T-helper 1 cell treated with Interleukin-12 subunit alpha and Interleukin-12 subunit beta and Interleukin-4 antibody, amounts not matched to agents 30 μg/mL and 1 μg/mL, for 36 hours (primary cell): ENCODE data around the gene ARSI.

ENCODE experiments used
- H3K27ac Mint-ChIP-seq: one replicate; pipeline ENCODE4 v1.8.0; 2021; ENCODE audit warnings: mild to moderate bottlenecking, mixed read lengths
- H3K27me3 Mint-ChIP-seq: one replicate; pipeline ENCODE4 v1.8.0; 2021; ENCODE audit warnings: low read depth, mixed read lengths
- H3K36me3 Mint-ChIP-seq: one replicate; pipeline ENCODE4 v1.8.0; 2021; ENCODE audit warnings: low read depth, mixed read lengths
- H3K4me1 Mint-ChIP-seq: one replicate; pipeline ENCODE4 v1.8.0; 2021; ENCODE audit warnings: low read depth, mixed read lengths
- H3K4me3 Mint-ChIP-seq: one replicate; pipeline ENCODE4 v1.8.0; 2021; ENCODE audit warnings: mild to moderate bottlenecking, moderate library complexity, mixed read lengths
- H3K9me3 Mint-ChIP-seq: one replicate; pipeline ENCODE4 v1.8.0; 2021; ENCODE audit warnings: mixed read lengths

Gene ARSI

DNA sequence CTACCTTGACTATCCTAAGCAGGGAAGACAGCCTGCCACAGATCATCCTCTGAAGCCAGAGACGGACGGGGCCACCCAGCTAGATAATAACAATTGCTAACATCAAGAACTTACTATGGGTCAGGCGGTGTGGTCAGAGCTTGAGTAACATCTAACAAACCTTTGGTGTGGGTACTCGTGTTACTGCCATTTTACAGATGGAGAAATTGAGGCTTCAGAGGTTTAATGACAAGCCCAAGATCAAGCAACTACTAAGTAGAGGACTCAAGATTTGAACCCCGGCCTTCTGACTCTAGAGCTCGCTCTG, 16.7 kb upstream of the ARSI start:
- Mint-ChIP-seq H3K9me3 (no peaks in the 10 kb centered on the region), H3K27ac (no peak overlapping the region), H3K4me1 (no peaks in the 10 kb centered on the region), H3K36me3 (no peaks in the 10 kb centered on the region), H3K27me3 (peaks cover 13% of the 10 kb centered on the region), H3K4me3 (no peak overlapping the region)

DNA sequence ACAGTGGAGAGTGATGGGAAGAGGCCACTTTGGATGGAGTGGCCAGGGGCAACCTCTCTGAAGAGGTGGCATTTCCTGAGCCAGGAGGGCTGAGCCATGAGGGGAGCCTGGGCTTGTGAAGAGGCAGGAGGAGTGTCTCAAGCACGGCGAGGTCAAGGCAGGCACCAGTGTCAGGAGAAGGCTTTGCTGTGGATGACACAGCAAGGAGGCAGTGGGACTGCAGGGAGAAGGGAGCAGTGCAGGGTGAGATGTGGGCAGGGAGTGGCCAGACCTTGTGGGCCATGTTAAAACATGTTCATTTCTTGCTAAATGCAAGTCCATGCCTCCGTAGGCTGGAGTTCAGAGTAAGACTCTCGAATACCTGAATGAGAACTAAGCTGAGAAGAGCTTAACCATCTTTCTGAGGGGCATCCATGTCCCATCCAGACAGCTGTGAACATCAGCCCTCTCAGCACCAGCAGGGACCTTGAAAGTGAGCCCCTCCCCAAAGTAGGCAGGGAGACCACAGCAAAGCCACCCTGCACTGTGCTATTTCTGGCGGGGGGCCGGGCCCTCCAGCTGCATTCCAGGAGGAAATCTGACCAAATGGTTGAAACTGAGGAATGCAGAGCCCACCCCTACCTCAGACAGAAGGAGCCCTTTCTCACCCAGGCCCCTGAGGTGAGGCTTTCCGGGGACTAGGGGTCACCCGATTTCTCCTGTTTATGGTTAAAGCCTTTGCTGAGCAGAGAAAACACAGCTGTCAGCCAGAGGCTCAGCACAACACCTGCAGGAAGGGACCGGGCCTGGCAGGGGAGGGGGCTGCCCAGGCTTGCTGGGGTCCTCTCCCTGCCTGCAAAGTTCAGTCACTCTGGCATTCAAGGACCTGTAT, 16.1 kb upstream of the ARSI start:
- Mint-ChIP-seq H3K27me3 (peaks cover 13% of the 10 kb centered on the region), H3K36me3 (no peaks in the 10 kb centered on the region), H3K27ac (no peak overlapping the region), H3K4me3 (no peak overlapping the region), H3K4me1 (no peaks in the 10 kb centered on the region), H3K9me3 (no peaks in the 10 kb centered on the region)

DNA sequence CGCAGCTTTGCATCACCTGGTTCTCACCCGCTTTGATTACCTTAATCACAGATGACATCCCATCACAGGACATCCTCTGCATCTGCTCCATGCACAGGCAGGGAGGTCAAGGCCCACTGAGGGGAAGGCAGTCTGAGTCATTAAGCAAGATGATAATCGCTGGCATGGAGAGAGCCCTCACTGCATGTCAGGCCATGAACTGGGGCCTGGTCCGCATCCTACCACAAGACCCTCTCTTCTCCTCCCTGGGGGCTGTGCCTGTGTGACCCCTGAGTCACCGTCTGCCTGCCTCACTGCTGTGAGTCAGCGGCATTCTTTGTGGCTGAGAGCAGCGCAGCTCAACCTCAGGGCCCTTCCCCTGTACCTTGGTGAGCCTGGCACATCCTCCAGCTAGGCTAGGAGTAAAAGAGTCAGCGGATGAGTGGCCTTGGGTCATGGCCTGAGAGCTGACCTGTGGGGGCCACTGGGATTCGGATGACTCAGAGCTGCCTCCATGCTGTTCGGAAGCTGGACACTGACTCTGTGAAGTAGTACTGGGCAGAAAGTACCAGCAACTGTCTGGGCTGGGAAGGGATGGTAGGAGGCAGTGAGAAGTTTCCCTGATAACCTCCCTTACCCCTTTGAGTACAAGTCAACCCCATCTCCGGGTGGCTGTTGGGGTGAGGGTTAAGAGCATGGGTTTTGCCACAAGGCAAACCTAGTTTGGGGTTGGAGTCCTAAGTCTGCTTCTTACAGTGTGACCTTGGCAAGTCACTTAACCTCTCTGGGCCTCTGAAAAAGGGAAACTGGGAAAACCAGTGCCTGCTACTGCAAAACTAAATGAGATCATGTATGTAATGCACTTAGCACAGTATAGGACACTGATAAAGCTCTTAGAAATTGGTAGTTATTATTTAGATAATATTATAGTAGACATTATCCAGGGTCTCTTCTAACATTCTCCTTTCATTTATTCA, 14.6 kb upstream of the ARSI start:
- Mint-ChIP-seq H3K4me1 (peaks cover 2% of the 10 kb centered on the region), H3K9me3 (no peaks in the 10 kb centered on the region), H3K4me3 (no peak overlapping the region), H3K27ac (no peak overlapping the region), H3K27me3 (peaks cover 17% of the 10 kb centered on the region), H3K36me3 (no peaks in the 10 kb centered on the region)

DNA sequence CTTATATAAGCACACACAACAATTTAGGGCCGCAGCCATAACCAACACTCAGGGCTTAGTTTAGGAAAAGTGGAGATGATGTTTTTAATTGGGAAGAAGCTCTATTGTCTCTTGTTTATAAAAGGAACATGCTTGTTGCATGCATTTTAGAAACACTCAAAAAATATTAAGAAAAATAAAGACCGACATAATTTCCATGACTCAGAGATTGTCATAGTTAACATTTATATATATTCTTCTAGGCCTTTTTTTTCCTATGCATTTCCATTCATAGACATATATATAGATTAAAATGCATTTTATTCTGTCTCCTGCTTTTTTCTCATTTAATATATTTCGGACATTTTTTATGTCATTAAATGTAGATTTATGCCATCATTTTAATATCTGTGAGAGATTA, 13.6 kb upstream of the ARSI start:
- Mint-ChIP-seq H3K27me3 (peaks cover 17% of the 10 kb centered on the region), H3K4me1 (peaks cover 2% of the 10 kb centered on the region), H3K27ac (no peak overlapping the region), H3K4me3 (no peak overlapping the region), H3K9me3 (no peaks in the 10 kb centered on the region), H3K36me3 (no peaks in the 10 kb centered on the region)

DNA sequence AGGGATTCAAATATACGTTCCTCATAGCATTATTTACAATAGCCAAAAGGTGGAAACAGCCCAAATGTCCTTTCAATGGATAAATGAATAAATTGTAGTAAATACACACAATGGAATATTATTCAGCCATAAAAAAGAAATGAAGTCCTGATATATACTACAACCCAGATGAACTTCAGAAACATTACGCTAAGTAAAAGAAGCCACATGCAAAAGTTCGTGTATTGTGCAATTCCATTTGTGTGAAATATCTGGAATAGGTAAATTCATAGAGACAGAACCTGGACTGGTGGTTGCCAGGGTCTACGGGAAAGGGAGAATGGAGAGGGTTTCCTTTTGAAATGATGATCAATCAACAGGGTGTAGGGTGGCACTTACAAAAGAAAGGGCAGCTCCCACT, 12.5 kb upstream of the ARSI start:
- Mint-ChIP-seq H3K4me3 (no peak overlapping the region), H3K9me3 (no peaks in the 10 kb centered on the region), H3K27ac (no peak overlapping the region), H3K36me3 (no peaks in the 10 kb centered on the region), H3K27me3 (peaks cover 15% of the 10 kb centered on the region), H3K4me1 (peaks cover 2% of the 10 kb centered on the region)

DNA sequence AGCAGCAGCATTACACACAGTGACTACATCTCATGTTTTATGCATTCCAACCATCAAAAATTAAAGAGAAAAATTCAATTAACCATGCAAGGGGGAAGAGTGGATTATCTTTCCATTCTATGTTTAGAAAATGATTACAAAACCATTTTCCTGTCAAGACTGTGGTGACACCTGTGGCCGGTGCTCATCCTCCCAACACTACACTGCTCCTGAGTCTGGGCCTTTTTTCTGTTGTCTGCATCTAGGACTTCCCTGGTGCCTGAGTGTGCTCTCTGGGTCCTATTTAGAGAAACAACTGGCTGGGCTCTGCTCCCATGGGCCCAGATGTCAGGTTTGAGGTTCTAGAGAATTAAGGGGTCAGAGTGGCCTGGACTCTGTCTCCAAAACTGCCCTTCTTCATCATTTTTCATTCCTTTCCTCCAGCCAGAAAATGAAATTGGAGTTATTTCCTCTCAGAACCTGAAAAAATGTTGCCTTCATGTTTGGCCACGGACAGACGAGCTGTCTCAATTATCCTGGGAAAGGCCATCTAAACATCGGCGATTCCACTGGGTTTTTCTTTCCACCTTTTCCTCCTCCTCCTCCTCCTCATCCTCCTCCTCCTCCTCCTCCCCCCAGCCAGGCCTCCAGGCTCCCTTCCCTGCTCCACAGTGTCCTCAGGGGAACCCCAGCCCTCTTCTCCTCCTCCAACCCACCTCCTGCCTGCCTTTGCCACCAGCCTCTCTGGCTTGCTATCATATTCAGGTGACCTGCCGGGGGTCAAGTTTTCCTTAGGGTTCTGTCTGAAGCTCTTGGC, 11.4 kb upstream of the ARSI start:
- H3K36me3 Mint-ChIP-seq, result no peaks in the 10 kb centered on the region
- peaks cover 22% of the 10 kb centered on the region for H3K27me3 Mint-ChIP-seq
- peaks cover 2% of the 10 kb centered on the region for H3K4me1 Mint-ChIP-seq
- no peaks in the 10 kb centered on the region for H3K9me3 Mint-ChIP-seq
- H3K27ac Mint-ChIP-seq, result no peak overlapping the region
- H3K4me3 Mint-ChIP-seq, result no peak overlapping the region

DNA sequence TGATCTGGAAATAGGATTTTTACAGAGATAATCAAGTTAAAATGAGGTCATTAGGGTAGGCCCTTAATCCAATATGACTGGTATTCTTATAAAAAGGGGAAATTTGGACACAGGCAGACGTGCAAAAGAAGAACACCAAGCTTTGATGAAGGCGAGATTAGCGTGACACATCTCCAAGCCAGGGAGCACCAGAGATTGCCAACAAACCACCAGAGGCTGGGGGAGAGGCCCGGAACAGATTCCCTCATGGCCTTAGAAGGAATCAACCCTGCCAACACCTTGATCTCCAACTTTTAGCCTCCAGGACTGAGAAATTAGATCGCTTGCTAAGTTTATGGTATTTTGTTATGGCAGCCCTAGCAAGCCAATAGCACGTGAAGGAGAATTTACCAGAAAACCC, 10.8 kb upstream of the ARSI start:
- no peak overlapping the region for H3K27ac Mint-ChIP-seq
- H3K9me3 Mint-ChIP-seq, result no peaks in the 10 kb centered on the region
- peaks cover 22% of the 10 kb centered on the region for H3K27me3 Mint-ChIP-seq
- H3K4me3 Mint-ChIP-seq, result no peak overlapping the region
- no peaks in the 10 kb centered on the region for H3K36me3 Mint-ChIP-seq
- peaks cover 2% of the 10 kb centered on the region for H3K4me1 Mint-ChIP-seq

DNA sequence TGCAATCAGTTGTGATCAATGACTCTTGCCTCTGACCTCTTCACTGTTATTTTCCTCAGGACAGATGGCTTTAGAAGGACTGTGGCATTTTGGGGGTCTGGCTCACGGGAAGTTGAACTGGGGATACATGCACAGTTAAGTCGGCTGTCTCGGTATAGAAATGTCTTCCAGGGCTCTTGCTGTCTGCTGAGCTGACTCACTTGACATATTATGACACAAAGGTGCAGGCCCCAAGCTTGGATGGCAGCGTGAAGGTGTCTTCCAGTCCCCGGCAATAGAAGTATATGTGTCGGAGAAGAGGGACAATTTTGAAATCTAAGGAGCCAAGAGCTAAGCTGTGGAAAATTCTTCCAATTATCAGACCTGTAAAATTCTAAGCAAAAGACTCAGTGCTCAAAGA, 9.8 kb upstream of the ARSI start:
- Mint-ChIP-seq H3K27ac (peak overlapping the region; percentile 5), H3K4me3 (no peak overlapping the region), H3K36me3 (no peaks in the 10 kb centered on the region), H3K9me3 (no peaks in the 10 kb centered on the region), H3K4me1 (peaks cover 2% of the 10 kb centered on the region), H3K27me3 (peaks cover 23% of the 10 kb centered on the region)

DNA sequence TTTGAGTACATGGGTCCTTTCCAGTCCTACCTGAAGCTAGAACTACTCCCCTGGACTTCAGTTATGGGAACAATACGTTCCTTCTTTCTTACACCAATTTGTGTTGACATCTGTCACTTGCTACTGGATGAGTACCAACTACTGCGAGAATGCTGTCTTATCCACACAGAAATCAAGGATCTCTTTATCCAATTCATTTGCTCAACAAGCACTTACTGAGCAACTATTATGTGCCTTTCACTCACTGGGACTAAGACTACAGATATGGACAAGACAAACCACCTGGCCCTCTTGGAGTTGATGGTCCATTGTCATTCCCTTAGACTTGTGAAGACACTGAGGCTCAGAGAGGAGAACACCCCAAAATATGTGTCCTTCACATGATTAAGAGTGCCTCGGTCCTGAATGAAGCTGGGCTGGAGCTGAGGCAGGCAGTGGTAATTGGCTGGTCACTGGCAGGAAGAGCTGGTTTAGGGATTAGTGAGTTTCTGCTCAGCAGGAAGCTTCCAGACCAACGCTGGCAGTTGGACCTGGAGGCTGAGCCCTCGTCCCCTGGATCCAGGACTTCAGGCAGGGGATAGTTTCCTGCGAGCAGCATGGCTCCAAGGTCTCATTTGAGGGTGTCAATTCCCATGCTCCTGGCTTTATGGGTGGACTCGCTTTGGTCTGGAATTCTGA, 8.4 kb upstream of the ARSI start:
- Mint-ChIP-seq H3K4me3 (no peak overlapping the region), H3K27ac (no peak overlapping the region), H3K9me3 (no peaks in the 10 kb centered on the region), H3K36me3 (no peaks in the 10 kb centered on the region), H3K4me1 (peaks cover 2% of the 10 kb centered on the region), H3K27me3 (peaks cover 23% of the 10 kb centered on the region)

DNA sequence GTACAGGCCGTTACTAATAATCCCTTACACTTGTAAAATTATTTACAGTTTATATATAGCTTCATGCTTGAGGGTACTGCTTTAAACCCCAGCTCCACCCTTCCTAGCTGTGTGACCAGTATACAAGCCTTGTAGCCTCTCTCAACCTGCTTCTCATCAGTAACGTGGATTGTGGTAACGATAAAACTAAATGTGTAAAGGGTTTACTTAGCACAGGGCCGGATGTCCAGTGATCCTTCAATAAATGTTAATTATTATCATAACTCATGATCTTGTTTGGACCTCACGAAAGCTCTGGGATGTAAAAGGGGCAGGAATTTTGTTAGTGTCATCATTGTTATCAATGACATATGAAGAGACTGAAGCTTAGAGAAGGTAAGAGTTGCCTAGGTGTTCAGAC, 7.5 kb upstream of the ARSI start:
- Mint-ChIP-seq H3K4me3 (no peak overlapping the region), H3K27me3 (peaks cover 27% of the 10 kb centered on the region), H3K9me3 (no peaks in the 10 kb centered on the region), H3K4me1 (peaks cover 5% of the 10 kb centered on the region), H3K36me3 (no peaks in the 10 kb centered on the region), H3K27ac (no peak overlapping the region)

DNA sequence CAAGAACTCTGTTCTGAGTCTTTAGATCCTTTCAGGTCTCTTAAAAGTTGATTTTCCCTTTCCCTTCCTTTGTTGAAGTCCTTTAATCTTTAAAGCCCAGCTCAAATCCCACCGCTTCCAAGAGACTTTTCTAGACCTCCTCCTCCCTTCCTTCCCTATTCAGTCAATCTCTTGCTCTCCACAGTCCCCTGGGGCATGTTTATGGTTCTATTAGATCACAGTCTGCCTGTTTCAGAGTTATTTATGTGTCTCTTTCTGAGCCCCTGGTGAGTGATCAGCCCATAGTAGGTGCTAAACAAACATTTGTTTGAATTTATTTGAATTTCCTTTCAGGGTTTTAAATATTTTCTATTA, 7.2 kb upstream of the ARSI start:
- H3K4me3 Mint-ChIP-seq, result no peak overlapping the region
- no peaks in the 10 kb centered on the region for H3K36me3 Mint-ChIP-seq
- no peaks in the 10 kb centered on the region for H3K9me3 Mint-ChIP-seq
- H3K27ac Mint-ChIP-seq, result no peak overlapping the region
- peaks cover 28% of the 10 kb centered on the region for H3K27me3 Mint-ChIP-seq
- H3K4me1 Mint-ChIP-seq, result peaks cover 5% of the 10 kb centered on the region

DNA sequence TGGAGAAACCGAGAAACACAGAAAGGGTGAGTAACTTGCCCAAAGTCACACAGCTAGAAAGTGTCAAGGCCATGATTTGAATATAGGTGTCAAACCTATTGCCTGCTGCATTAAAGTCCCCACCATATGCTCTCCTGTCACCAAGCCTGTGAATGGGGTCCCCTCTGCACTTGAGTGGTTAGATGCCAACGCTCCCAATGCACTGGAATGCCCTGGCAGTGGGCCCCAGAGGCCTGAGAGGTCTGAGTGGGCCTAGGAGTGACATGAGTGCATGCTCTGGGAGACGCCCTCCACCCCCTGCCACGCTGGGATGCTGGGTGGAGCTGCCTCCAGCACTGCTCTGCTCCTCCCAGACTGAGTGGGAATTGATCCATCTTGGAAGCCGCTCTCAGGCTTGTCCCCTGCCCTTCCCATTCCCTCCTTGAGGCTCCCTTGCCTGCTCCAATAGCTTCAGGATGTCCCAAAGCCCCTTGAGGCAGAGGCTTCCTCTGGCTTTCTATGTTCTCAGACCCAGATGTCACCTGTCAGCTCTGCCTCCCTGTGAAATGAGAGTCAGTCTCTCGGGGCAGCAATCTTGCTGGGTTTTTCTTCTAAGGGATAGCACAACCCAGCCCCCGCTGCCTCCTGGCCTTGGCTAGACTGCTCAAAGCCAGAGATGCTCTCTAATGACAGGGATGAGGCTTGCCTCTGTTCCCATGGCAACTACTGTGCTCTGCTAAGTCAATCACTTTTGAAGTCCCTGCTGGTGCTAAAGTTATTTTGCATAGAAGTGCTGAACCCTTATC, 6.6 kb upstream of the ARSI start:
- H3K36me3 Mint-ChIP-seq, result no peaks in the 10 kb centered on the region
- H3K4me1 Mint-ChIP-seq, result peaks cover 5% of the 10 kb centered on the region
- H3K4me3 Mint-ChIP-seq, result no peak overlapping the region
- no peaks in the 10 kb centered on the region for H3K9me3 Mint-ChIP-seq
- H3K27me3 Mint-ChIP-seq, result peaks cover 31% of the 10 kb centered on the region
- H3K27ac Mint-ChIP-seq, result no peak overlapping the region

DNA sequence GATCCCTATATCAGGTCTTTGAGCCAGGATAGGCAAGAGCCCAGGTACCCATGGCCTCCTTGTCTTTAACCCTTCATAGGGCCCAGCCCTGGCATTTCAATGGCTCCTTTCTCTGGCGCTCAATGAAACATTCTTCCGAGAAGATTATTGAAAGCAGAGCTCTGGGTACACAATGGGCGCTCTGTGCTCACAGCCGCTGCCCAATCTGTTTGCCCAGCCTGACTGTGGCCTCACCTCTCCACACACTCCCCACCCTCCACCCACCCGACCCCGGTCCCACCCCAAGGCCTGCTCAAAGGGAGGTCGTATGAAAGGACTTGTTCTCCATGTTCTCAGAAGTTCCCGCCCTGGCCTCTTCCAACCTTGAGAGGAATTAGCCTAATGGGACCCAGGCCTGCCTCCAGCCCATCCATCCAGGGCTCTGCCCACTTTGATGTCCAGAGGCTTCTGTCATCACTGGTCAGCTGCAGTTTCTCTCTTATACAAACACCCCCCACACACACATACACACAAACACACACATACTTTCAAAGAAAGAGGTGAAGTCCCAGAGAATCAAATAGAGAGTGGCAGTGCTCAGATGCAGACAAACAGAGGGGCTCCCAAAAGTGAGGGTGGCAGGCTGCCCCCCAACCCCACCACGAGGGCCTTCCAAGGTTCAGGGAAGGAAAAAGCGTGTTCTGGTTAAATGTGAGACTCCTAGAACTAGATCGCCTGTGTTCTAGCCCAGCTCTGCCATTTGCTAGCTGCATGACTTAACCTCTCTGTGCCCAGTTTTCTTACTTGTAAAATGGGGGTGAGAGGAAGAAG, 5.1 kb upstream of the ARSI start:
- H3K27ac Mint-ChIP-seq, result no peak overlapping the region
- H3K9me3 Mint-ChIP-seq, result no peaks in the 10 kb centered on the region
- no peaks in the 10 kb centered on the region for H3K36me3 Mint-ChIP-seq
- peaks cover 3% of the 10 kb centered on the region for H3K4me1 Mint-ChIP-seq
- H3K4me3 Mint-ChIP-seq, result no peak overlapping the region
- peaks cover 45% of the 10 kb centered on the region for H3K27me3 Mint-ChIP-seq
